ENCODE measurements around the gene GPLD1. TPM values are rescaled to one million over a fixed set of nuclear protein-coding genes. Genes with fewer than 3 reads are reported as not detected.

GPLD1 gene
- total and polyA plus RNA-seq, 9 of the 15 experiments (the other 6 are each of a cell fraction or from before 2014, with no cell fraction given) = 0.11 to 1.3 (median 0.82) TPM

DNA sequence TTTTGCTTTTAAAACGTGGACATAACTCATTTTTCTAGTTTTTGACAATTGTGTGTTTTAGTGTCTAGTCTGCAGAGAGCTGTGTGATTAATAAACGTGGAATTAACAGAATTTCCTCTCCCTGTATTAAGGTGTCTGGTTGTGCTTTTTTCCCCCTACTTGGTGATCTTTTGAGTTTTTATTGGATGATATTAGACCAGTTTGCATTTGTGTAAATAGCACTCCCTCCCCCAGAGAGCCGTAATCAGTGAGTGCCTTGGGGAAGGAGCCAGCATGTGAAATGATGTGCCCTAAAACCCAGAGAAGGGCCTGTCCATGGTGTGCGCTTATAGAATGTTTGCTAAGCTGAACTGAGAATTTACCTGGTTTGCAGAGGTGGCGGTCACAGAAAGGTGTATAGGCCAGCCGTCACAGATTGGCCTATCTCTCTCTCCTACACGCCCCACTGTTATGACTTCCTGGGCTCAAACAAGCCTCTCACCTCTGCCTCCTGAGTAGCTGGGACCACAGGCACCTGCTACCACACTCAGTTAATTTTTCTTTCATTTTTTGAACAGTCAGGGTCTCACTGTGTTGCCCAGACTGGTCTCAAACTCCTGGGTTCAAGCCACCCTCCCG lies 47.8 kb upstream of the GPLD1 start (continued):
- TF ChIP-seq ID3 (CRISPR knock-in tag; IDR thresholded peaks at IDR 0.05) = no peak
- TF ChIP-seq ID3 (tag; IDR thresholded peaks at IDR 0.05) = no peak
- no peak for TF ChIP-seq CXXC5 (CRISPR knock-in tag; IDR thresholded peaks at IDR 0.05)
- TF ChIP-seq, protein P1, sequence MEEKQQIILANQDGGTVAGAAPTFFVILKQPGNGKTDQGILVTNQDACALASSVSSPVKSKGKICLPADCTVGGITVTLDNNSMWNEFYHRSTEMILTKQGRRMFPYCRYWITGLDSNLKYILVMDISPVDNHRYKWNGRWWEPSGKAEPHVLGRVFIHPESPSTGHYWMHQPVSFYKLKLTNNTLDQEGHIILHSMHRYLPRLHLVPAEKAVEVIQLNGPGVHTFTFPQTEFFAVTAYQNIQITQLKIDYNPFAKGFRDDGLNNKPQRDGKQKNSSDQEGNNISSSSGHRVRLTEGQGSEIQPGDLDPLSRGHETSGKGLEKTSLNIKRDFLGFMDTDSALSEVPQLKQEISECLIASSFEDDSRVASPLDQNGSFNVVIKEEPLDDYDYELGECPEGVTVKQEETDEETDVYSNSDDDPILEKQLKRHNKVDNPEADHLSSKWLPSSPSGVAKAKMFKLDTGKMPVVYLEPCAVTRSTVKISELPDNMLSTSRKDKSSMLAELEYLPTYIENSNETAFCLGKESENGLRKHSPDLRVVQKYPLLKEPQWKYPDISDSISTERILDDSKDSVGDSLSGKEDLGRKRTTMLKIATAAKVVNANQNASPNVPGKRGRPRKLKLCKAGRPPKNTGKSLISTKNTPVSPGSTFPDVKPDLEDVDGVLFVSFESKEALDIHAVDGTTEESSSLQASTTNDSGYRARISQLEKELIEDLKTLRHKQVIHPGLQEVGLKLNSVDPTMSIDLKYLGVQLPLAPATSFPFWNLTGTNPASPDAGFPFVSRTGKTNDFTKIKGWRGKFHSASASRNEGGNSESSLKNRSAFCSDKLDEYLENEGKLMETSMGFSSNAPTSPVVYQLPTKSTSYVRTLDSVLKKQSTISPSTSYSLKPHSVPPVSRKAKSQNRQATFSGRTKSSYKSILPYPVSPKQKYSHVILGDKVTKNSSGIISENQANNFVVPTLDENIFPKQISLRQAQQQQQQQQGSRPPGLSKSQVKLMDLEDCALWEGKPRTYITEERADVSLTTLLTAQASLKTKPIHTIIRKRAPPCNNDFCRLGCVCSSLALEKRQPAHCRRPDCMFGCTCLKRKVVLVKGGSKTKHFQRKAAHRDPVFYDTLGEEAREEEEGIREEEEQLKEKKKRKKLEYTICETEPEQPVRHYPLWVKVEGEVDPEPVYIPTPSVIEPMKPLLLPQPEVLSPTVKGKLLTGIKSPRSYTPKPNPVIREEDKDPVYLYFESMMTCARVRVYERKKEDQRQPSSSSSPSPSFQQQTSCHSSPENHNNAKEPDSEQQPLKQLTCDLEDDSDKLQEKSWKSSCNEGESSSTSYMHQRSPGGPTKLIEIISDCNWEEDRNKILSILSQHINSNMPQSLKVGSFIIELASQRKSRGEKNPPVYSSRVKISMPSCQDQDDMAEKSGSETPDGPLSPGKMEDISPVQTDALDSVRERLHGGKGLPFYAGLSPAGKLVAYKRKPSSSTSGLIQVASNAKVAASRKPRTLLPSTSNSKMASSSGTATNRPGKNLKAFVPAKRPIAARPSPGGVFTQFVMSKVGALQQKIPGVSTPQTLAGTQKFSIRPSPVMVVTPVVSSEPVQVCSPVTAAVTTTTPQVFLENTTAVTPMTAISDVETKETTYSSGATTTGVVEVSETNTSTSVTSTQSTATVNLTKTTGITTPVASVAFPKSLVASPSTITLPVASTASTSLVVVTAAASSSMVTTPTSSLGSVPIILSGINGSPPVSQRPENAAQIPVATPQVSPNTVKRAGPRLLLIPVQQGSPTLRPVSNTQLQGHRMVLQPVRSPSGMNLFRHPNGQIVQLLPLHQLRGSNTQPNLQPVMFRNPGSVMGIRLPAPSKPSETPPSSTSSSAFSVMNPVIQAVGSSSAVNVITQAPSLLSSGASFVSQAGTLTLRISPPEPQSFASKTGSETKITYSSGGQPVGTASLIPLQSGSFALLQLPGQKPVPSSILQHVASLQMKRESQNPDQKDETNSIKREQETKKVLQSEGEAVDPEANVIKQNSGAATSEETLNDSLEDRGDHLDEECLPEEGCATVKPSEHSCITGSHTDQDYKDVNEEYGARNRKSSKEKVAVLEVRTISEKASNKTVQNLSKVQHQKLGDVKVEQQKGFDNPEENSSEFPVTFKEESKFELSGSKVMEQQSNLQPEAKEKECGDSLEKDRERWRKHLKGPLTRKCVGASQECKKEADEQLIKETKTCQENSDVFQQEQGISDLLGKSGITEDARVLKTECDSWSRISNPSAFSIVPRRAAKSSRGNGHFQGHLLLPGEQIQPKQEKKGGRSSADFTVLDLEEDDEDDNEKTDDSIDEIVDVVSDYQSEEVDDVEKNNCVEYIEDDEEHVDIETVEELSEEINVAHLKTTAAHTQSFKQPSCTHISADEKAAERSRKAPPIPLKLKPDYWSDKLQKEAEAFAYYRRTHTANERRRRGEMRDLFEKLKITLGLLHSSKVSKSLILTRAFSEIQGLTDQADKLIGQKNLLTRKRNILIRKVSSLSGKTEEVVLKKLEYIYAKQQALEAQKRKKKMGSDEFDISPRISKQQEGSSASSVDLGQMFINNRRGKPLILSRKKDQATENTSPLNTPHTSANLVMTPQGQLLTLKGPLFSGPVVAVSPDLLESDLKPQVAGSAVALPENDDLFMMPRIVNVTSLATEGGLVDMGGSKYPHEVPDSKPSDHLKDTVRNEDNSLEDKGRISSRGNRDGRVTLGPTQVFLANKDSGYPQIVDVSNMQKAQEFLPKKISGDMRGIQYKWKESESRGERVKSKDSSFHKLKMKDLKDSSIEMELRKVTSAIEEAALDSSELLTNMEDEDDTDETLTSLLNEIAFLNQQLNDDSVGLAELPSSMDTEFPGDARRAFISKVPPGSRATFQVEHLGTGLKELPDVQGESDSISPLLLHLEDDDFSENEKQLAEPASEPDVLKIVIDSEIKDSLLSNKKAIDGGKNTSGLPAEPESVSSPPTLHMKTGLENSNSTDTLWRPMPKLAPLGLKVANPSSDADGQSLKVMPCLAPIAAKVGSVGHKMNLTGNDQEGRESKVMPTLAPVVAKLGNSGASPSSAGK (IDR thresholded peaks at IDR 0.05) = no peak
- TF ChIP-seq TEAD1 (CRISPR knock-in tag; IDR thresholded peaks at IDR 0.05) = no peak
- TF ChIP-seq SRSF3 (IDR thresholded peaks at IDR 0.05; ENCODE audit: insufficient read depth, low read length) = no peak
